Endodermal cell (in vitro differentiated cells): ENCODE results near the gene SEPTIN12. TPM values are rescaled to one million over a fixed set of nuclear protein-coding genes. Genes with fewer than 3 reads are reported as not detected.

Experiments
- DNase-seq: peaks from one replicate; pipeline ENCODE4 v3.0.0-alpha.2; 2017
- H3K27ac ChIP-seq: 2 replicates; pipeline ENCODE4 v1.5.1; 2013; ENCODE audit warnings: mild to moderate bottlenecking, low read depth, low read length, moderate library complexity
- H3K27me3 ChIP-seq: 2 replicates; pipeline ENCODE4 v1.6.1; 2013; ENCODE audit warnings: mild to moderate bottlenecking, low read length, moderate library complexity; ENCODE audit not compliant: insufficient read depth, control insufficient read depth, poor library complexity, severe bottlenecking
- H3K36me3 ChIP-seq: 2 replicates; pipeline ENCODE4 v1.7.0; 2013; ENCODE audit warnings: mild to moderate bottlenecking, low read length, moderate library complexity; ENCODE audit not compliant: control insufficient read depth, insufficient read depth
- H3K4me1 ChIP-seq: one replicate; pipeline ENCODE4 v1.7.0; 2013; ENCODE audit warnings: low read length; ENCODE audit not compliant: control insufficient read depth, insufficient read depth
- H3K4me3 ChIP-seq: 2 replicates; pipeline ENCODE4 v1.5.1; 2013; ENCODE audit warnings: mild to moderate bottlenecking, low read length, moderate library complexity
- H3K9ac ChIP-seq: 2 replicates; pipeline ENCODE4 v1.6.1; 2013; ENCODE audit warnings: mild to moderate bottlenecking, low read length, moderate library complexity; ENCODE audit not compliant: poor library complexity, severe bottlenecking; ENCODE audit errors: extremely low read depth
- H3K9me3 ChIP-seq: 2 replicates; pipeline ENCODE4 v1.6.1; 2013; ENCODE audit warnings: mild to moderate bottlenecking, low read length, moderate library complexity; ENCODE audit not compliant: control insufficient read depth
- H3K27ac Mint-ChIP-seq: 2 replicates; pipeline ENCODE4 v1.8.0; 2020; ENCODE audit warnings: mixed read lengths
- H3K27me3 Mint-ChIP-seq: 2 replicates; pipeline ENCODE4 v1.8.0; 2021; ENCODE audit warnings: mild to moderate bottlenecking, mixed read lengths; ENCODE audit not compliant: insufficient read depth
- H3K36me3 Mint-ChIP-seq: 2 replicates; pipeline ENCODE4 v1.8.0; 2020; ENCODE audit warnings: low read depth, mixed read lengths
- H3K4me1 Mint-ChIP-seq: 2 replicates; pipeline ENCODE4 v1.8.0; 2020; ENCODE audit warnings: mixed read lengths
- H3K4me3 Mint-ChIP-seq: 2 replicates; pipeline ENCODE4 v1.8.0; 2020; ENCODE audit warnings: mild to moderate bottlenecking, moderate library complexity, mixed read lengths
- H3K9me3 Mint-ChIP-seq: 2 replicates; pipeline ENCODE4 v1.8.0; 2020; ENCODE audit warnings: mild to moderate bottlenecking, mixed read lengths
- CTCF ChIP-seq: fragments of 200-600 bp; sonication (generic); conservative IDR thresholded peaks from 2 replicates; pipeline ENCODE4 v1.5.0; 2021; ENCODE audit warnings: antibody characterized with exemption, mild to moderate bottlenecking
- WGBS, 2 experiments: methylation state at CpG; one replicate each; pipeline versions ENCODE4 v1.1.5 to v1.1.7; 2013; ENCODE audit warnings: missing lambda C conversion rate in 2 of 2, mixed read lengths in 1 of 2; ENCODE audit not compliant: insufficient coverage in 1 of 2, insufficient read length in 1 of 2; 5-methylcytosine and 5-hydroxymethylcytosine counted together
- total RNA-seq, 2 donors: library from RNA; stranded (reverse); fragmentation: NEBNext Ultra II Directional in 1 of 2; extraction: Animal tissue kit (Norgen Biotek cat#: 25700) in 1 of 2; gene quantifications; 2 replicates in 1 of 2; 3 replicates in 1 of 2; pipeline ENCODE4 v1.2.1, GENCODE V29; 2021

SEPTIN12 gene
- total RNA-seq, 2 donors from 2014 or later = 0.40 to 0.73 TPM

GRCh38 chr16:4768549-4769305 is 19.4 kb downstream of the SEPTIN12 start:
- Mint-ChIP-seq H3K4me3 (peak overlapping the region; percentile 76), H3K27me3 (no peaks in the 10 kb centered on the region), H3K27ac (peak overlapping the region; percentile 95), H3K4me1 (peaks cover 18% of the 10 kb centered on the region), H3K9me3 (no peaks in the 10 kb centered on the region), H3K36me3 (peaks cover 13% of the 10 kb centered on the region)
- Histone ChIP-seq H3K27me3 (no peaks in the 10 kb centered on the region), H3K4me1 (no peaks in the 10 kb centered on the region), H3K9ac (no peak overlapping the region), H3K27ac (no peak overlapping the region), H3K36me3 (peaks cover 12% of the 10 kb centered on the region), H3K9me3 (no peaks in the 10 kb centered on the region), H3K4me3 (peak overlapping the region; percentile 78)
- 9 to 26% methylated on average over 23 to 48 of the region's 48 CpGs for WGBS, 2 experiments
- DNase-seq = peak; percentile 99
- TF ChIP-seq CTCF = no peak

- Mint-ChIP-seq H3K27ac (peak overlapping the region; percentile 95), H3K4me1 (peaks cover 18% of the 10 kb centered on the region), H3K27me3 (no peaks in the 10 kb centered on the region), H3K9me3 (no peaks in the 10 kb centered on the region), H3K36me3 (peaks cover 18% of the 10 kb centered on the region), H3K4me3 (peak overlapping the region; percentile 76)
- H3K27ac ChIP-seq = no peak overlapping the region
- peaks cover 17% of the 10 kb centered on the region for H3K36me3 ChIP-seq
- H3K9me3 ChIP-seq = no peaks in the 10 kb centered on the region
- 86 to 90% methylated on average over 13 to 17 of the region's 17 CpGs for WGBS, 2 experiments
- no peak for DNase-seq
- H3K4me1 ChIP-seq = no peaks in the 10 kb centered on the region
- no peak for TF ChIP-seq CTCF
- no peak overlapping the region for H3K9ac ChIP-seq
- peak overlapping the region; percentile 78 for H3K4me3 ChIP-seq
- H3K27me3 ChIP-seq = no peaks in the 10 kb centered on the region
Observed at GRCh38 chr16:4767872-4768548, 20.1 kb downstream of the SEPTIN12 start.

GRCh38 chr16:4766875-4767628 is 21.1 kb downstream of the SEPTIN12 start, which contains the start of gene ZNF500:
ZNF500 (minus strand) TSS chr16:4767162; CDS start chr16:4765978, 1,184 bp downstream.
- Mint-ChIP-seq H3K36me3 (peaks cover 27% of the 10 kb centered on the region), H3K27me3 (no peaks in the 10 kb centered on the region), H3K27ac (peak within 1 kb of the TSS; percentile 95), H3K4me3 (peak within 1 kb of the TSS; percentile 76), H3K9me3 (no peaks in the 10 kb centered on the region), H3K4me1 (peaks cover 18% of the 10 kb centered on the region)
- TF ChIP-seq CTCF = no peak
- no peak within 1 kb of the TSS for H3K27ac ChIP-seq
- peak within 1 kb of the TSS; percentile 81 for H3K9ac ChIP-seq
- no peaks in the 10 kb centered on the region for H3K9me3 ChIP-seq
- peaks cover 23% of the 10 kb centered on the region for H3K36me3 ChIP-seq
- no peaks in the 10 kb centered on the region for H3K27me3 ChIP-seq
- WGBS, 2 experiments = 10 to 18% methylated on average over 36 to 72 of the region's 72 CpGs
- no peaks in the 10 kb centered on the region for H3K4me1 ChIP-seq
- peak; percentile 100 for DNase-seq
- H3K4me3 ChIP-seq = peak within 1 kb of the TSS; percentile 94
